Memory B cell (primary cell): ENCODE measurements around the gene GPI.
"Not testable (repeated sequence)": the region's sequence is repeated elsewhere in the genome, so short reads cannot be mapped to it uniquely, and the experiment has no call there.

Experiments
- ATAC-seq: fragments of 150-1000 bp; cut with Tn5 transposase; 2 replicates; pipeline ENCODE4 v1.10.0; 2021; ENCODE audit warnings: low read depth, mild to moderate bottlenecking, moderate library complexity
- DNase-seq, 2 donors: peaks; one replicate each; pipeline ENCODE4 v3.0.0; 2022; ENCODE audit warnings: low spot score in 2 of 2
- H3K27ac Mint-ChIP-seq: one replicate; pipeline ENCODE4 v1.8.0; 2022; ENCODE audit warnings: mild to moderate bottlenecking, moderate library complexity, mixed read lengths
- H3K27me3 Mint-ChIP-seq: one replicate; pipeline ENCODE4 v1.8.0; 2022; ENCODE audit warnings: mixed read lengths
- H3K36me3 Mint-ChIP-seq: one replicate; pipeline ENCODE4 v1.8.0; 2022; ENCODE audit warnings: mild to moderate bottlenecking, mixed read lengths
- H3K4me1 Mint-ChIP-seq: one replicate; pipeline ENCODE4 v1.8.0; 2022; ENCODE audit warnings: mixed read lengths
- H3K4me3 Mint-ChIP-seq: one replicate; pipeline ENCODE4 v1.8.0; 2022; ENCODE audit warnings: mild to moderate bottlenecking, moderate library complexity, mixed read lengths
- H3K9me3 Mint-ChIP-seq: one replicate; pipeline ENCODE4 v1.8.0; 2022; ENCODE audit warnings: mixed read lengths

GPI gene

GRCh38 chr19:34387446-34387810 lies 22.4 kb downstream of the GPI start:
- H3K9me3 Mint-ChIP-seq = no peaks in the 10 kb centered on the region
- H3K4me1 Mint-ChIP-seq = no peaks in the 10 kb centered on the region
- no peak overlapping the region for H3K27ac Mint-ChIP-seq

GRCh38 chr19:34388745-34389144 lies 23.7 kb downstream of the GPI start:
- H3K27ac Mint-ChIP-seq, H3K4me3 Mint-ChIP-seq, H3K9me3 Mint-ChIP-seq, H3K4me1 Mint-ChIP-seq, ATAC-seq, H3K27me3 Mint-ChIP-seq, DNase-seq, H3K36me3 Mint-ChIP-seq: not testable (repeated sequence)

More at GRCh38 chr19:34387446-34387810, 22.4 kb downstream of the GPI start:
- Mint-ChIP-seq H3K27me3 (no peaks in the 10 kb centered on the region), H3K36me3 (peaks cover 14% of the 10 kb centered on the region), H3K4me3 (no peak overlapping the region)
- ATAC-seq = no peak
- no peak for DNase-seq

- H3K4me1 Mint-ChIP-seq = no peaks in the 10 kb centered on the region
- ATAC-seq (no peak), DNase-seq (no peak)
- H3K36me3 Mint-ChIP-seq = peaks cover 5% of the 10 kb centered on the region
- no peak overlapping the region for H3K4me3 Mint-ChIP-seq
- H3K9me3 Mint-ChIP-seq = no peaks in the 10 kb centered on the region
- H3K27ac Mint-ChIP-seq = no peak overlapping the region
- H3K27me3 Mint-ChIP-seq = no peaks in the 10 kb centered on the region
These were observed 26.8 kb downstream of the GPI start for GRCh38 chr19:34391813-34392212.

GRCh38 chr19:34393031-34393430 lies 28.0 kb downstream of the GPI start:
- H3K4me3 Mint-ChIP-seq = no peak overlapping the region
- no peak for ATAC-seq
- no peak for DNase-seq
- H3K4me1 Mint-ChIP-seq = no peaks in the 10 kb centered on the region
- H3K9me3 Mint-ChIP-seq = no peaks in the 10 kb centered on the region
- no peaks in the 10 kb centered on the region for H3K27me3 Mint-ChIP-seq
- peaks cover 5% of the 10 kb centered on the region for H3K36me3 Mint-ChIP-seq
- H3K27ac Mint-ChIP-seq = no peak overlapping the region

GRCh38 chr19:34393629-34394028 lies 28.6 kb downstream of the GPI start:
- no peak for DNase-seq
- Mint-ChIP-seq H3K4me1 (no peaks in the 10 kb centered on the region), H3K9me3 (no peaks in the 10 kb centered on the region), H3K36me3 (peaks cover 6% of the 10 kb centered on the region), H3K27me3 (no peaks in the 10 kb centered on the region), H3K27ac (no peak overlapping the region), H3K4me3 (no peak overlapping the region)
- no peak for ATAC-seq

GRCh38 chr19:34397853-34398252 lies 32.9 kb downstream of the GPI start:
- Mint-ChIP-seq H3K4me3 (no peak overlapping the region), H3K27ac (no peak overlapping the region), H3K36me3 (peaks cover 12% of the 10 kb centered on the region), H3K4me1 (no peaks in the 10 kb centered on the region), H3K27me3 (no peaks in the 10 kb centered on the region), H3K9me3 (no peaks in the 10 kb centered on the region)
- ATAC-seq (no peak), DNase-seq (no peak)

GRCh38 chr19:34399886-34400285 lies 34.9 kb downstream of the GPI start:
- Mint-ChIP-seq H3K27ac (no peak overlapping the region), H3K9me3 (no peaks in the 10 kb centered on the region), H3K36me3 (peaks cover 10% of the 10 kb centered on the region), H3K4me1 (peaks cover 2% of the 10 kb centered on the region), H3K4me3 (no peak overlapping the region), H3K27me3 (no peaks in the 10 kb centered on the region)
- no peak for ATAC-seq
- no peak for DNase-seq

GRCh38 chr19:34400844-34401243 lies 35.8 kb downstream of the GPI start:
- not testable (repeated sequence) for DNase-seq, H3K27ac Mint-ChIP-seq, H3K36me3 Mint-ChIP-seq, H3K27me3 Mint-ChIP-seq, ATAC-seq, H3K4me1 Mint-ChIP-seq, H3K4me3 Mint-ChIP-seq, H3K9me3 Mint-ChIP-seq

GRCh38 chr19:34402074-34402600 lies 37.1 kb downstream of the GPI start:
- Mint-ChIP-seq H3K4me3 (no peak overlapping the region), H3K36me3 (peaks cover 7% of the 10 kb centered on the region), H3K27ac (no peak overlapping the region), H3K4me1 (peaks cover 2% of the 10 kb centered on the region), H3K9me3 (no peaks in the 10 kb centered on the region), H3K27me3 (no peaks in the 10 kb centered on the region)
- DNase-seq (no peak), ATAC-seq (no peak)

GRCh38 chr19:34403784-34404108 lies 38.8 kb downstream of the GPI start:
- peak overlapping the region; percentile 95 for H3K4me3 Mint-ChIP-seq
- peaks cover 8% of the 10 kb centered on the region for H3K36me3 Mint-ChIP-seq
- H3K4me1 Mint-ChIP-seq = peaks cover 5% of the 10 kb centered on the region
- H3K27me3 Mint-ChIP-seq = no peaks in the 10 kb centered on the region
- ATAC-seq = peak; percentile 2
- H3K9me3 Mint-ChIP-seq = no peaks in the 10 kb centered on the region
- no peak for DNase-seq
- peak overlapping the region; percentile 85 for H3K27ac Mint-ChIP-seq

GRCh38 chr19:34404109-34404909 lies 39.3 kb downstream of the GPI start, which contains the start of gene PDCD2L:
PDCD2L (plus strand) TSS chr19:34404399; CDS start chr19:34404431, 32 bp downstream.
- Mint-ChIP-seq H3K27ac (peak within 1 kb of the TSS; percentile 85), H3K4me1 (peaks cover 11% of the 10 kb centered on the region), H3K9me3 (no peaks in the 10 kb centered on the region), H3K27me3 (no peaks in the 10 kb centered on the region), H3K4me3 (peak within 1 kb of the TSS; percentile 95), H3K36me3 (peaks cover 12% of the 10 kb centered on the region)
- DNase-seq (peak; percentile 84 to 85), ATAC-seq (peak; percentile 93)

- Mint-ChIP-seq H3K36me3 (peaks cover 13% of the 10 kb centered on the region), H3K4me3 (no peak overlapping the region)
- ATAC-seq = no peak
These were observed 41.1 kb downstream of the GPI start for GRCh38 chr19:34405892-34406660.

GRCh38 chr19:34408411-34408810 lies 43.4 kb downstream of the GPI start:
- Mint-ChIP-seq H3K27me3 (no peaks in the 10 kb centered on the region), H3K27ac (peak overlapping the region; percentile 71), H3K4me3 (no peak overlapping the region), H3K4me1 (peaks cover 16% of the 10 kb centered on the region), H3K9me3 (no peaks in the 10 kb centered on the region), H3K36me3 (peaks cover 13% of the 10 kb centered on the region)
- ATAC-seq (no peak), DNase-seq (no peak)

More at GRCh38 chr19:34405892-34406660, 41.1 kb downstream of the GPI start:
- H3K9me3 Mint-ChIP-seq = no peaks in the 10 kb centered on the region
- no peak for DNase-seq
- H3K27me3 Mint-ChIP-seq = no peaks in the 10 kb centered on the region
- peaks cover 16% of the 10 kb centered on the region for H3K4me1 Mint-ChIP-seq
- no peak overlapping the region for H3K27ac Mint-ChIP-seq
